WERI-Rb-1 (cell line): ENCODE measurements around the gene COX6A1.
A peak's percentile ranks its signal among the peaks of the same experiment; 100 is the strongest.

ENCODE experiments used
- DNase-seq: peaks from one replicate; pipeline ENCODE4 v3.0.0-alpha.2; 2020
- H3K27ac ChIP-seq: fragments of 250-450 bp; sonication (Bioruptor Pico); 2 replicates; pipeline ENCODE4 v1.5.1; 2020; ENCODE audit warnings: mild to moderate bottlenecking, moderate library complexity
- H3K27me3 ChIP-seq: fragments of 250-450 bp; sonication (Bioruptor Pico); 2 replicates; pipeline ENCODE4 v1.5.1; 2021; ENCODE audit warnings: mild to moderate bottlenecking, low read depth, moderate library complexity; ENCODE audit not compliant: insufficient read depth, severe bottlenecking
- H3K36me3 ChIP-seq: fragments of 250-450 bp; sonication (Bioruptor Pico); 2 replicates; pipeline ENCODE4 v1.5.1; 2020; ENCODE audit warnings: mild to moderate bottlenecking, moderate library complexity
- H3K4me3 ChIP-seq: 2 replicates; pipeline ENCODE4 v1.5.1; 2011; ENCODE audit warnings: low read depth, mild to moderate bottlenecking, control low read depth, low read length
- H3K9me3 ChIP-seq: fragments of 250-450 bp; sonication (Bioruptor Pico); 2 replicates; pipeline ENCODE4 v1.5.1; 2021; ENCODE audit warnings: mild to moderate bottlenecking, moderate library complexity; ENCODE audit not compliant: severe bottlenecking
- CTCF ChIP-seq: IDR thresholded peaks from 2 replicates; pipeline ENCODE4 v1.5.1; 2011; ENCODE audit warnings: low read depth, mild to moderate bottlenecking, control low read depth, inconsistent platforms, low read length

COX6A1 gene

DNA sequence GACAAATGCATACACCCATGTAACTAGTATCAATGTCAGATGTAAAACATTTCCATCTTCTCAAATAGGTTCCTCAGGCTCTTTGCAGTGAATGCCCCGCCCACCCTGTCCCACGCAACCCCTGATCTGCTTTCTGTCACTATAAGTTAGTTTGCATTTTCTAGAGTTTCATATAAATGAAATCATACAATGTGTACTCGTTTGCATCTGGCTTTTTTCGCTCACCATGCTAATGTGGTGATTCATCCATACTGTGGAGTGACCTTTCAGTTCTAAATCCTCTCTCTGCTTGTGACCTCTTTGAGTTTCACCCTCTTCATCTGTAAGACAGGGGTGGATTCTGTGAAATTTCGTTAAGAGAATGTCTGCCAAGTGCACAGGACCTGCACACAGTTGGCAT lies 38.4 kb upstream of the COX6A1 start:
- DNase-seq, result no peak
- no peaks in the 10 kb centered on the region for H3K36me3 ChIP-seq
- H3K9me3 ChIP-seq, result no peaks in the 10 kb centered on the region
- TF ChIP-seq CTCF, result no peak
- H3K27me3 ChIP-seq, result no peaks in the 10 kb centered on the region
- H3K4me3 ChIP-seq, result no peak overlapping the region
- no peak overlapping the region for H3K27ac ChIP-seq

DNA sequence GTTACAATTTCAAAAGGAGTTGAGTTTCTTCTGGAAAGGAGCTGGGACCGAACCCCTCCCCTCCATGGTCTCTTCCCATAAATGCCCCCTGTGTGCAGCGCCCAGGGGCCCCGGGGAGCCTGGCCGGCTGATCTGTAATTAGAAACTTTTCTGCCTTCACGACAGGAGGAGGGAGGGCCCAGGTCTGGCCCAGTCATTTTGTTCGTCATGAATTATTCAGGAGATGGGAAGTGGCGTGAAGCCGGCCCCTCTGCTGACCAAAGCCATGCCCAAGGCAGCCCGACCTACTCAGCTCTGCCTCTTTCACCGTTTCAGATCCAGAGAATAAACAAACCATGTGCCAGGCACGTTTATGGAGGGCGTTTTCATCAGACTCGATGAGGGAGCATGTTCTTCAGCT lies 35.7 kb upstream of the COX6A1 start:
- Histone ChIP-seq H3K27ac (0 out of 2 replicates have a peak overlapping the region, but pooled peaks have one; percentile 22), H3K36me3 (no peaks in the 10 kb centered on the region), H3K9me3 (no peaks in the 10 kb centered on the region), H3K4me3 (no peak overlapping the region), H3K27me3 (no peaks in the 10 kb centered on the region)
- TF ChIP-seq CTCF, result no peak
- peak; percentile 28 for DNase-seq

GRCh38 chr12:120403869-120404268 lies 34.0 kb upstream of the COX6A1 start:
- DNase-seq, result no peak
- no peaks in the 10 kb centered on the region for H3K27me3 ChIP-seq
- H3K36me3 ChIP-seq, result no peaks in the 10 kb centered on the region
- TF ChIP-seq CTCF, result no peak
- no peaks in the 10 kb centered on the region for H3K9me3 ChIP-seq
- H3K4me3 ChIP-seq, result no peak overlapping the region
- H3K27ac ChIP-seq, result no peak overlapping the region

DNA sequence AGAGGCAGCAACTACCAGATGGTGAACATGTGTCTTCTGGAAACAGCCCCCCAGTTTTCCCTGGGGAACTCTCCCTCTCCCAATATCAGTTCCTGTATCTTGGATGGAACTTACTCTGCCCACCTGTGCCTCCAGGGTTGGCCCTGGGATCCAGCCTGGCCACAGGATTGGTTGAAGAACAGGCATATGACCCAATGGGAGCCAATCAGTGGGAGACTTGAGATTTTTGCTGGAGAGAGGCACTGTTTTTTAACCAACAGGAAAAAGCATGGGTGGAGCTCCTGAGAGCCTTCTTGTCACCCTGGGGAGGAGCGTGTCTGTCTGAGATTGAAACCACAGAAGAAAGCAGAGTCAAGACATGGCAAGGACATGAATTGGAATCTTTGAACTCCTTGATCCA lies 33.6 kb upstream of the COX6A1 start:
- DNase-seq, result no peak
- Histone ChIP-seq H3K4me3 (no peak overlapping the region), H3K9me3 (no peaks in the 10 kb centered on the region), H3K27me3 (no peaks in the 10 kb centered on the region), H3K36me3 (no peaks in the 10 kb centered on the region), H3K27ac (no peak overlapping the region)
- TF ChIP-seq CTCF, result no peak

DNA sequence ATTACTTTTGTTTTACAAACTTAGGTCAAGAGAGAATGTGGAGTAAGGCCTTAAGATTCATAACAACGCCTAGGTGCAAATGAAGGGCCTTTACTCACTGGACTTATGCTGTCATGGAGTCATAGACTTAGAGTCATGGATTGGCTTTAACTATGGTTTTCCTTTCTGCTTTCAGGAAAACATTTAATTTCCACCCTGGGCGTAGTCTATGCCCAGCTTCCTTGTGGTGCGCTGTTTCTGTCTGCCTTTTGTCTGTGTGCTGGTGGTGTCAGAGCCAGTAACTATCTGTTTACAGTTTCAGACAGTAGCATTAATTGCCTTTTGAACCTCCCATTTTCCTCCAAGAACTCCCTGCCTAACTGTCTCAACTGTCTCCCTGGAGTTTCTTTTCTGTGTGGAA lies 31.8 kb upstream of the COX6A1 start:
- H3K36me3 ChIP-seq, result no peaks in the 10 kb centered on the region
- no peaks in the 10 kb centered on the region for H3K27me3 ChIP-seq
- H3K27ac ChIP-seq, result no peak overlapping the region; the same call in 1 of the 2 replicates
- no peak for TF ChIP-seq CTCF
- no peak overlapping the region for H3K4me3 ChIP-seq
- H3K9me3 ChIP-seq, result no peaks in the 10 kb centered on the region
- no peak for DNase-seq

- no peak for TF ChIP-seq CTCF
- H3K9me3 ChIP-seq, result no peaks in the 10 kb centered on the region
- no peaks in the 10 kb centered on the region for H3K36me3 ChIP-seq
- H3K4me3 ChIP-seq, result no peak overlapping the region
- H3K27ac ChIP-seq, result no peak overlapping the region
- no peak for DNase-seq
- no peaks in the 10 kb centered on the region for H3K27me3 ChIP-seq
Measured at GRCh38 chr12:120406553-120406952, 31.4 kb upstream of the COX6A1 start.
